Measurements from ENCODE around the gene ITPRIP.

Gene ITPRIP

GRCh38 chr10:104337985-104338735 is at the start of gene ITPRIP:
Gene ITPRIP, minus strand, starts transcription at chr10:104338465. Its CDS starts 22,414 bp downstream, at chr10:104316051.
- peak; percentile 76 to 80 for DNase-seq

- DNase-seq: peak in 1 of 2 donors; percentile 22
Observed at GRCh38 chr10:104387130-104387888, 49.0 kb upstream of the ITPRIP start.

- DNase-seq: no peak
Observed at GRCh38 chr10:104380336-104380735, 42.1 kb upstream of the ITPRIP start.

GRCh38 chr10:104376784-104377300 is 38.6 kb upstream of the ITPRIP start:
- no peak for DNase-seq

GRCh38 chr10:104374591-104374990 is 36.3 kb upstream of the ITPRIP start:
- DNase-seq: no peak

- no peak for DNase-seq
Observed at GRCh38 chr10:104371753-104372152, 33.5 kb upstream of the ITPRIP start.

- no peak for DNase-seq
Observed at GRCh38 chr10:104368381-104368780, 30.1 kb upstream of the ITPRIP start.

- DNase-seq: no peak
Observed at GRCh38 chr10:104367904-104368303, 29.6 kb upstream of the ITPRIP start.

GRCh38 chr10:104359811-104360210 is 21.5 kb upstream of the ITPRIP start:
- DNase-seq: no peak

GRCh38 chr10:104353325-104354048 is 15.2 kb upstream of the ITPRIP start, which contains the start of gene CFAP58:
Gene CFAP58, plus strand, starts transcription at chr10:104353833. Its CDS starts 65 bp downstream, at chr10:104353898.
- DNase-seq: peak; percentile 94 to 96

GRCh38 chr10:104351919-104352318 is 13.7 kb upstream of the ITPRIP start:
- no peak for DNase-seq

GRCh38 chr10:104351061-104351702 is 12.9 kb upstream of the ITPRIP start:
- DNase-seq: peak in 1 of 2 donors; percentile 35

GRCh38 chr10:104350127-104350635 is 11.9 kb upstream of the ITPRIP start:
- peak; percentile 42 to 83 for DNase-seq

- DNase-seq: peak in 1 of 2 donors; percentile 45
Observed at GRCh38 chr10:104349623-104350126, 11.4 kb upstream of the ITPRIP start.

GRCh38 chr10:104348601-104349000 is 10.3 kb upstream of the ITPRIP start:
- DNase-seq: no peak

- DNase-seq: no peak
Observed at GRCh38 chr10:104347295-104348045, 9.2 kb upstream of the ITPRIP start.

- no peak for DNase-seq
Observed at GRCh38 chr10:104345941-104346340, 7.7 kb upstream of the ITPRIP start.

GRCh38 chr10:104345515-104345914 is 7.2 kb upstream of the ITPRIP start:
- no peak for DNase-seq

- DNase-seq: no peak
Observed at GRCh38 chr10:104344219-104344618, 6.0 kb upstream of the ITPRIP start.

GRCh38 chr10:104342941-104343411 is 4.7 kb upstream of the ITPRIP start:
- no peak for DNase-seq

- DNase-seq: no peak
Observed at GRCh38 chr10:104340641-104341040, 2.4 kb upstream of the ITPRIP start.
